Right lung (tissue), 5 donors: Measurements from ENCODE around the gene IFI30. TPM values are rescaled to one million over a fixed set of nuclear protein-coding genes. Genes with fewer than 3 reads are reported as not detected.
"Not testable (repeated sequence)": the region's sequence is repeated elsewhere in the genome, so short reads cannot be mapped to it uniquely, and the experiment has no call there.

Experiments used
- DNase-seq, 2 donors: peaks; one replicate each; pipeline ENCODE4 v3.0.0-alpha.2; 2013
- polyA plus RNA-seq, 5 donors: library from polyadenylated mRNA; unstranded; fragments of 120-200 nt; gene quantifications; one replicate each; pipeline versions ENCODE4 v1.2.1 to v1.2.3, GENCODE V29; 2013; ENCODE audit warnings: inconsistent platforms in 1 of 5, low replicate concordance in 1 of 5; ENCODE audit not compliant: insufficient read length in 5 of 5, insufficient read depth in 1 of 5

IFI30 gene
- polyA plus RNA-seq, 5 donors, result 9.1 to 25.8 (median 10.9) TPM

DNA sequence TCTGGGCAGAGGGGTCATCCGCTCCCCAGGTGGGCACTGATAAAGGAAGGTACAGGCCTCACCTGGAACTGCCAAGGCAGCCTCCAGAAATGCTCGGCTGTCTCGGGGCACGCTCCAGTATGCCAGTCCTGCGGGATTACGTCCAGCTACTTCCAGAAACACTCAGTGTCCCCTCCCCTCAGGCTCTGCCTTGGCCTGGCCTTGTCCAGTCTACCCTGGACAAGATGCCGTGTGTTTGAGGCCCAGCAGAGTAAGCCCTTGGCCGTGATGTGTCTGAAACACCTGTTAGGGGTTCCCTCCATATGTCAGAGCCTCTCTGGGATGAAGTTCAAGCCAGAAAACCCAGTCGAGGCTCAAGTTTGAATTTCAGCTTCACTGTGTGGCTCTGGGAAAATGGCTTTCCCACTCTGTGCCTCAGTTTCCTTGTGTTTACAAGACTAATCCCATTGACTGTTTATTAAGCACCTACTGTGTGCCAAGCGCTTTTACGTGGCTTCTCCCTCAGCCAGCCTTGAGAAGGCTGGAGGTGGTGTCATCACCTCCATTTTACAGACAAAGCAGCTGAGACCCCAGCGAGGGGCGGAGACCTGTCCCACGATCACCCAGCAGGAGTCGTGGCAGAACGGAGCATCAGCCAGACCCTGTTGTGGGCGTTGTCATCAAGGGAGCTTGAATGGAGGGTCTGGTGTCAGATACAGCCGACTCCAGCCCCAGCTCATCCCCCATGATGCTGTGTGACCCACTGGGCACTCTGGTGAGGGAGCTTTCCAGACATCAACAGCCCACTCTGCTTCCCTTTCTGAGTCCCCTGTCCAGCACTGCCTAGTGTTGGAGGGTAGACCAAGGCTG, 22.6 kb upstream of the IFI30 start:
- DNase-seq, result no peak

GRCh38 chr19:18152442-18152816, 21.2 kb upstream of the IFI30 start:
- peak; percentile 94 to 97 for DNase-seq

- peak; percentile 99 for DNase-seq
These were observed 20.6 kb upstream of the IFI30 start, which contains the start of gene PIK3R2 for GRCh38 chr19:18152817-18153555. Gene PIK3R2, plus strand, starts transcription at chr19:18153163. Its CDS starts 2,717 bp downstream, at chr19:18155880.

DNA sequence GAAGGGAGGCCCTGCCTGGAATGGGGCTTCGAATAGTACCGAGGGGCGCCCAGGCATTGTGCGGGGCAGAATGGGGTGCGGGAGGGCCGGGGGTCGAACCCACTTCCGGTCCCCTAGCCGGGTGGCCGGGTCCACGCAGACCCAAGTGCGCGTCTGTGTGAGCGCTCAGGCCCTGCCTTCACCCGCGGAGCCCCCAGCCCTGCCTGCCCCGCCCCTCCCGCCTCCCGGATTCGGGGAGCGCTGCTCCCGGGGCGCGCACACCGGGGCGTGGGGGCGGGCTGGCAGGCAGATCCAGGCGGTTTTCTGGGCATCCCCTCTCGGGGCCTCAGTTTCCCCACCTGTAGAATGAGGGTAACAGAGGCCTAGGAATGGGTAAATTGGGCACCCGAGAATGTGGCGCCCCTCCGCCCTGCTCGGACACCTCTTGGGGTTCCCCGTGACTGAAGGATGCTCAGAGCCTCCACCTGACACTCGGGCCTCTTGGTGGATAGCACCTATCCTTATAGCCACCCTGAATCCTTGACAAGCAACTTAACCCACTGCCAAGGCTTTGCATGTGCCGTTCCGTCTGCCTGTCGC, 20.0 kb upstream of the IFI30 start:
- no peak for DNase-seq

DNA sequence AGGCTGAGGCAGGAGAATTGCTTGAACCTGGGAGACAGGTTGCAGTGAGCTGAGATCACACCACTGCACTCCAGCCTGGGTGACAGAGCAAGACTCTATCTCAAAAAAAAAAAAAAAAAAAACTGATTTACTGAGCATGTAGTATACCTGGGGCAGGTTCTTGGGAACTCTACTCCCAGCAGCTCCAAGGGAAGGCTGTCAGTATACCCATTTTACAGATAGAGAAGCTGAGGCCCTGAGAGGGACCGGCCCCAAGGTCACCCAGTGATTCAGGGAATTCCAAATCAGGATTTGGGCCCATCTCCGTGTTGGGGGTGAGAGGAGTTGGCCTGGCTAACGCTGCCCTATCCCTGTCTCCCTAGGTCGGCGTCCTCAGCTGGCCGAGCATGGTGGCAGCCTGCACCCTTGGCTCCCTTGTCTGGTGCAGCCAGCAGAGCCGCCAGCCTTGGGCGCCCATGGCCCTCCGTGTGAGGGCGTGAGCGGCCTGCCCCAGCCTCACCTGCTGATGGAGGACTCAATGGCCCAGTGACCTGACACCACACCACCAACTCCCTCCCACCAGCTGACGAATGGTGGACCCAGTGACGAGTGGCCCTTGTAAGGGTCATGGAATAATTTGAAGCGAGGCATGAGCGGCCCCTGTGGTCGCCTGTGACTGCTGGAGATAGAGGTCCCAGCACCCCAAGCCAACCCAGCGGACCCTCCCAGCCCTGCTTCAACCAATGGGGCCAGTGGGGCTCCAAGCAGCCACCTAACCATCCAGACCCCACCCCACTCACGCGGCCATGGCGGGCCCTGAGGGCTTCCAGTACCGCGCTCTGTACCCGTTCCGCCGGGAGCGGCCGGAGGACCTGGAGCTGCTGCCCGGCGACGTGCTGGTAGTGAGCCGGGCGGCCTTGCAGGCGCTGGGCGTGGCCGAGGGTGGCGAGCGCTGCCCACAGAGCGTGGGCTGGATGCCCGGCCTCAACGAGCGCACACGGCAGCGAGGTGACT, 18.2 kb upstream of the IFI30 start:
- DNase-seq, result no peak

DNA sequence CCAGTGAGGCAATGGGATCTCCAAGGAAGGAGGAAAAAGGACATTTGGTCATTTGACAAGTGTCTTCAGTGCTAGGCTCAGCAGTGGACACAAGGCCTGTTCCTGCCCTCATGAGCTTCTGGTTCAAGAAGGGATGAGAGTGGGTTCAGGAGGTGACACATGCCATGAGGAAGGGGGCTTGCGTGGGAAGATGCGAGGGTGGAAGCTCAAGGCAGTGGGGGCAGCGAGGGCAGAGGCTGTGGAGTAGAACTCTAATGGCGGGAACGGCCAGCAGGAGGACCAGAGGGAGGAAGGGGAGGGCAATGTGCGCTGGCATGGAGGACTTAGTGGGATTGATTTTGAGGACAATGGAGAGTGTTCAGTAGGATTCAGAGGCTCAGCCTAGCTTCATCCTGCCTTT, 17.3 kb upstream of the IFI30 start:
- DNase-seq, result no peak

- peak; percentile 86 to 89 for DNase-seq
These were observed 16.7 kb upstream of the IFI30 start for GRCh38 chr19:18156841-18157464.

GRCh38 chr19:18157465-18158063, 16.0 kb upstream of the IFI30 start:
- DNase-seq, result no peak

- DNase-seq, result no peak
These were observed 15.1 kb upstream of the IFI30 start for GRCh38 chr19:18158467-18158866.

GRCh38 chr19:18159059-18159616, 14.5 kb upstream of the IFI30 start:
- DNase-seq, result not testable (repeated sequence)

DNA sequence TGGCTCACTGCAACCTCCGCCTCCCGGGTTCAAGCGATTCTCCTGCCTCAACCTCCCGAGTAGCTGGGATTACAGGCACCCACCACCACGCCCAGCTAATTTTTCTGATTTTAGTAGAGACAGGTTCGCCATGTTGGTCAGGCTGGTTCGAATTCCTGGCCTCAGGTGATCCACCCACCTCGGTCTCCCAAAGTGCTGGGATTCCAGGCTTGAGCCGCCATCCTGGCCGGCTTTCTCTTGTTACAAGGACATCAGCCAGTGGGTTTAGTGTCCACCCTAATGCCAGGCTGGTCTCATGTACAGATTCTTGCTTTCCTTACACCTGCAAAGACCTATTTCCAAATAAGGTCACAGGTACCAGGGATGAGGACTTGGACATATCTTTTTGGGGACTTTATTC, 13.8 kb upstream of the IFI30 start:
- no peak for DNase-seq

DNA sequence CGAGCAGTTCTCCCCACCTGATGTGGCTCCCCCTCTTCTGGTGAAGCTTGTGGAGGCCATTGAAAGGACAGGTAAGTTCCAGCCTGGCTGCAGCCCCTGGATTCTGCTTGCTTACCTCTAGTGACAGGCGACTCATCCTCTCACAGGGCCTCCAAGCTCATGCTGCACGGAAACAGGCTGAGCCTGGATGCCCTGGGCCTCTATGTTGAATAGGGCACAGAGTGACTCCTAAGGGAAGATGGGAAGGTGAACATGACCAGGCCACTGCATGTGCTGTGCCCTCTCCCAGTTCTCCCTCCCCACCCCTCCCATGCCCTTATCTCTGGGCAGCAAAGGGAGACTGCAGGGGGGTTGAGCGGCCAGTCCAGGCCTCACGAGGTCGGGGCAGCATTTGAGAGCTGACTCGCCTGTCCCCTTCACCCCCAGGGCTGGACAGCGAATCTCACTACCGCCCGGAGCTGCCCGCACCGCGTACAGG, 13.1 kb upstream of the IFI30 start:
- no peak for DNase-seq

GRCh38 chr19:18160971-18161635, 12.5 kb upstream of the IFI30 start:
- peak; percentile 37 to 38 for DNase-seq

GRCh38 chr19:18161636-18162002, 12.0 kb upstream of the IFI30 start:
- DNase-seq, result no peak

DNA sequence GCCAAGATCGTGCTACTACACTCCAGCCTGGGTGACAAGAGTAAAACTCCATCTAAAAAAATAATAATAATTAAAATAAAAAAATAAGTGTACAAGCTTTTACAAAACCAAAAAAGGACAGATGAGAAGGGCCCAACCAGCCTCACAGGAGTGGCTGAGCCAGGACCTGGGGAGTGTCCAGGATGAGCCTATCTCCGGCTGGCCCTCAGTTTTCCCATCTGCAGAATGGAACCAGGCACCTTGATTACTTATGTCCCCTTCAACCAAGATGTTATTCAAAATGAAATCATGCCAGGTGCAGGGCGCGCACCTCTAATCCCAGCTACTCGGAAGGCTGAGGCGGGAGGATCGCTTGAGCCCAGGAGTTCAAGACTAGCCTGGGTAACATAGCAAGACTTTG, 9.5 kb upstream of the IFI30 start:
- no peak for DNase-seq

GRCh38 chr19:18165794-18166544, 7.6 kb upstream of the IFI30 start:
- DNase-seq, result no peak

- no peak for DNase-seq
These were observed 6.6 kb upstream of the IFI30 start for GRCh38 chr19:18167011-18167410.

DNA sequence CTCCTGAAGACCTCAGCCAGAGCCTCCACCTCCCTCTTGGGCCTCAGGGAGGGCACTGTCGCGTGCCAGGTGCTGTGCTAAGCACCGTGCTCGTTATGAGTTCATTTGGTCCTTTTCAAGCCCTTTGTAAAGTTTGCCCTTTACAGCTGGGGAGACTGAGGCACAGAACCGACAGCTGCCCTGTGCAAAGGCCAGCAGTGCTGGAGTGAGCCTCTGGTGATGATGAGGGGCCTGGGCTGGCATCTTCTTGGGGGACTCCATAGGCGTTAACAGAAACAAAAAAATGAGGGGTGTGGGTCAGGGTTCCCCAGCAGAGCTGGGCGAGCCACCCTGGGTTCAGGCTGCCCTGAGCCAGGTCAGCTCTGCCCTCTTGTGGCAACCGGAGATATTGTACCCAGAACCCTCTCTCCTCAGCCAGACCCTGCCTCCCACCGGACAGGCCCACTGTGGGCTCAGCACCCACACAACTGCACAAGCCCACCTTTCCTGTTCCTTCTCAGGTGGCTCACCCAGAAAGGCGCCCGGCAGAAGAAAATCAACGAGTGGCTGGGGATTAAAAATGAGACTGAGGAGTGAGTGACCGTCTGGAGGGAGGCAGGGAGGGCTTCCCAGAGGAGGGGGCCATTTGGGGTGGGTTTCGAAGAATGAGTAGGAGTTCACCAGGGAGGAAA, 5.5 kb upstream of the IFI30 start:
- no peak for DNase-seq
